NCI-H2227 treated with DMSO at 0.1 percent for 48 hours (cell line): ENCODE data around the gene GRPR.
"Not testable (repeated sequence)": the region's sequence is repeated elsewhere in the genome, so short reads cannot be mapped to it uniquely, and the experiment has no call there.

ENCODE experiments used
- DNase-seq: peaks from one replicate; lab custom pipeline; 2025; lab: John Stamatoyannopoulos, UW

GRPR gene

DNA sequence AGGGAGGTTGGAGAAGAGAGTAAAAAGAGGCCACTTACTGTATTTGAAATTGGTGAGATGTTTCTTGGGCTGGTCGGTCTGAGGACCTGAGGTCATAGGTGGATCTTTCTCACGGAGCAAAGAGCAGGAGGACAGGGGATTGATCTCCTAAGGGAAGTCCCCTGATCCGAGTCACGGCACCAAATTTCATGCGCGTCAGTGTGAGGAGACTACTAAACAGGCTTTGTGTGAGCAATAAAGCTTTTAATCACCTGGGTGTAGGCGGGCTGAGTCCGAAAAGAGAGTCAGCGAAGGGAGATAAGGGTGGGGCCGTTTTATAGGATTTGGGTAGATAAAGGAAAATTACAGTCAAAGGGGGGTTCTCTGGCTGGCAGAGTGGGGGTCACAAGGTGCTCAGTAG lies 60.5 kb downstream of the GRPR start:
- not testable (repeated sequence) for DNase-seq

- DNase-seq, result peak; percentile 4
Measured at GRCh38 chrX:16185725-16186136, 62.4 kb downstream of the GRPR start.

GRCh38 chrX:16186380-16187007 lies 63.1 kb downstream of the GRPR start:
- no peak for DNase-seq

- no peak for DNase-seq
Measured at GRCh38 chrX:16187024-16187760, 63.8 kb downstream of the GRPR start.

GRCh38 chrX:16188687-16189086 lies 65.3 kb downstream of the GRPR start:
- no peak for DNase-seq

- DNase-seq, result peak; percentile 91
Measured at GRCh38 chrX:16191605-16192004, 68.2 kb downstream of the GRPR start.

DNA sequence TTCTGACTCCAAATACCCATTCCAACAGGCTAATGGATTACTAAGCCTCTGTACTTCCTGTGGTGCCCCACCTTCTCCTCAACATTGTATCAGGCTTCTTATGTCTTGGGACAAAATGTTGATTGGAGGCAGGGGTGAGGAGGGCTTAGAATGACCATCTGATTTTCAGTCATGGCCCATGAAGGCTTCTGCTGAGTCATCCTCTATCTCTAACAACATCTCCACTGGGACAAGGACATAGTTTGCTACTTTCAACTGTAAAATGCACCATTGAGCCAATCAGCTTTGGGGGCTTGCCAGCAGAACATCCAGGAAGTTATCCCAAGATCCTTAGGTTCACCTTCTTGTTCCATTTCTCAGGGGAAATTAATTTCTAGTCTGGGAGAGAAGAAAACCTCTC lies 73.5 kb downstream of the GRPR start:
- DNase-seq, result no peak

GRCh38 chrX:16199343-16199742 lies 76.0 kb downstream of the GRPR start:
- DNase-seq, result no peak

- no peak for DNase-seq
Measured at GRCh38 chrX:16202943-16203342, 79.6 kb downstream of the GRPR start.
